CD4-positive, alpha-beta T cell (primary cell): ENCODE data around the gene YRDC. TPM values are rescaled to one million over a fixed set of nuclear protein-coding genes. Genes with fewer than 3 reads are reported as not detected.

Experiments used
- ATAC-seq: fragments of 200-7000 bp; cut with Tn5 transposase; one replicate; pipeline ENCODE4 v1.10.0; 2022; ENCODE audit warnings: mild to moderate bottlenecking; ENCODE audit not compliant: poor library complexity
- CTCF ChIA-PET: fragments of 350-600 bp; sonication (Branson Sonifier 250); formaldehyde crosslinking; loops from one replicate; lab custom pipeline; 2021; ENCODE audit warnings: antibody characterized with exemption, inconsistent platforms; lab: Charles Lee
- POLR2A ChIA-PET: fragments of 350-600 bp; sonication (Branson Sonifier 250); formaldehyde crosslinking; loops from one replicate; lab custom pipeline; 2021; ENCODE audit warnings: antibody characterized with exemption, inconsistent platforms; lab: Charles Lee
- DNase-seq, 14 experiments: peaks; one replicate each; pipeline ENCODE4 v3.0.0-alpha.2; 2013 to 2020; ENCODE audit warnings: mixed read lengths in 2 of 14
- H3K27ac ChIP-seq, 2 donors: one replicate each; pipeline versions ENCODE4 v1.5.1 to v1.7.0; 2013; ENCODE audit warnings: low read length in 2 of 2, low read depth in 1 of 2, mild to moderate bottlenecking in 1 of 2
- H3K27me3 ChIP-seq, 2 experiments: 1 replicate in 1 of 2; 2 replicates in 1 of 2; pipeline versions ENCODE4 v1.6.1 to v1.7.0; 2013; ENCODE audit warnings: low read length in 2 of 2, control low read depth in 1 of 2, mild to moderate bottlenecking in 1 of 2, moderate library complexity in 1 of 2; ENCODE audit not compliant: insufficient read depth in 2 of 2, control insufficient read depth in 1 of 2
- H3K36me3 ChIP-seq: one replicate; pipeline ENCODE4 v1.6.1; 2013; ENCODE audit warnings: low read length, control low read depth; ENCODE audit not compliant: insufficient read depth
- H3K4me1 ChIP-seq: one replicate; pipeline ENCODE4 v1.6.1; 2013; ENCODE audit warnings: low read length, control low read depth; ENCODE audit not compliant: insufficient read depth
- H3K4me3 ChIP-seq: one replicate; pipeline ENCODE4 v1.5.1; 2013; ENCODE audit warnings: mild to moderate bottlenecking, low read length, moderate library complexity
- H3K9me3 ChIP-seq, 2 experiments: 1 replicate in 1 of 2; 2 replicates in 1 of 2; pipeline versions ENCODE4 v1.6.1 to v1.7.0; 2013; ENCODE audit warnings: low read length in 2 of 2, mild to moderate bottlenecking in 2 of 2, control low read depth in 1 of 2, moderate library complexity in 1 of 2; ENCODE audit not compliant: control insufficient read depth in 1 of 2, insufficient read depth in 1 of 2
- H3K27ac Mint-ChIP-seq: one replicate; pipeline ENCODE4 v1.8.0; 2020; ENCODE audit warnings: mixed read lengths
- H3K27me3 Mint-ChIP-seq: one replicate; pipeline ENCODE4 v1.8.0; 2021; ENCODE audit warnings: mixed read lengths
- H3K36me3 Mint-ChIP-seq: one replicate; pipeline ENCODE4 v1.8.0; 2021; ENCODE audit warnings: low read depth, mixed read lengths
- H3K4me1 Mint-ChIP-seq: one replicate; pipeline ENCODE4 v1.8.0; 2021; ENCODE audit warnings: low read depth, mixed read lengths
- H3K4me3 Mint-ChIP-seq: one replicate; pipeline ENCODE4 v1.8.0; 2020; ENCODE audit warnings: mild to moderate bottlenecking, mixed read lengths
- H3K9me3 Mint-ChIP-seq: one replicate; pipeline ENCODE4 v1.8.0; 2020; ENCODE audit warnings: mixed read lengths
- intact Hi-C, 2 experiments: fragments of 100-400 bp; cut with DNase I in 1 of 2; cut with micrococcal nuclease in 1 of 2; formaldehyde crosslinking; loops; one replicate each; pipeline versions ENCODE4 v1.15.1 to v1.9.0; 2023 to 2025; cut with DNase I, micrococcal nuclease
- total RNA-seq, 174 experiments: library from RNA in 2 of 174; stranded (reverse) in 2 of 174; gene quantifications; one replicate each; pipeline ENCODE4 v1.2.3 and lab custom pipeline; 2021 to 2026
- TF ChIP-seq, protein P1 (sequence below): fragments of 200-600 bp; IDR thresholded peaks from one replicate; pipeline ENCODE4 v1.8.0; 2022; ENCODE audit warnings: antibody characterized with exemption, mild to moderate bottlenecking

The YRDC gene
- total RNA-seq, 2 experiments from 2014 or later = 31.1 to 31.2 TPM

DNA sequence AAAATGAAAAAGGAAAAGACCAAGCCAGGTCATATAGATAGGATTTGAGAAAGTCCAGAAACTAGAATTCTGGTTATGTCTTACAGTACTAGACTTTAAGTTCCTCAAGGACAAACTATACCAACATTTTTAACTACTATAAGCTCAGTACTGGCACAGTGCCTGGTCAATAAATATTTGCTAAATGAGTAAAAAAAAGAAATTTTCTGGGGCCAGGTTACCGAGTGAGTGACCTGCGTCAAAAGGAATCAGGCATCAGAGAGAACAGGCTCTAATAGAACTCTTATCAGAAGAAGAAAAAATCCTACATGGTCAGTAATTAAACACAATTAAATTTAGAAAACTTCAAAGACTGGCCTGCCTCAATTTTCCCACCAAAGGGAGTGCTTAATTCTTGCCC is 23.8 kb upstream of the YRDC start:
- peaks cover 84% of the 10 kb centered on the region for H3K36me3 Mint-ChIP-seq
- no peak for ATAC-seq

DNA sequence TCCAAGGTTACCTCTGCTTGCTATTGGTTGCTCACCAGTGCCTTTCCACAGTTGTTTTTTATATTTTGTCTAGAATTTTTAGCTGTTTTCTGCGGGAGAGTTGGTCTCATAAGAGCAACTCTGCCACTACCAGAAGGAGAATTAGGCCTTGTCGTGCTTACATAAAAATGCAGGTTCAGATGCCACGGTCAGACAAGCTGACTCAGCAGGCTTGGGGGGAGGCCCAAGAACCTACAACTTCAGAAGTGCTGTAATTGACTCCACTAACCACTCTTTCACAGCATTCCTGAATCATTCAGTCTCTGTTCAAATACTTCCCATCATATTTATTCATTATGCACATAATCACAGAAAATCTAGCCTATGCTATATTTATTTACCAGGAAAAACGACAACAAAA is 23.1 kb upstream of the YRDC start:
- H3K9me3 ChIP-seq = no peaks in the 10 kb centered on the region
- no peak overlapping the region for H3K27ac Mint-ChIP-seq
- no peaks in the 10 kb centered on the region for H3K4me1 ChIP-seq
- no peaks in the 10 kb centered on the region for H3K9me3 Mint-ChIP-seq
- no peaks in the 10 kb centered on the region for H3K27me3 Mint-ChIP-seq
- ChIA-PET POLR2A (no interaction called here), CTCF (no interaction called here)
- intact Hi-C loops = no loop called here
- H3K27ac ChIP-seq = no peak overlapping the region
- DNase-seq (no peak), ATAC-seq (no peak)
- no peak overlapping the region for H3K4me3 Mint-ChIP-seq
- H3K36me3 ChIP-seq = peaks cover 67% of the 10 kb centered on the region
- no peaks in the 10 kb centered on the region for H3K27me3 ChIP-seq
- H3K36me3 Mint-ChIP-seq = peaks cover 82% of the 10 kb centered on the region
- no peaks in the 10 kb centered on the region for H3K4me1 Mint-ChIP-seq
- H3K4me3 ChIP-seq = no peak overlapping the region
- TF ChIP-seq, protein P1, sequence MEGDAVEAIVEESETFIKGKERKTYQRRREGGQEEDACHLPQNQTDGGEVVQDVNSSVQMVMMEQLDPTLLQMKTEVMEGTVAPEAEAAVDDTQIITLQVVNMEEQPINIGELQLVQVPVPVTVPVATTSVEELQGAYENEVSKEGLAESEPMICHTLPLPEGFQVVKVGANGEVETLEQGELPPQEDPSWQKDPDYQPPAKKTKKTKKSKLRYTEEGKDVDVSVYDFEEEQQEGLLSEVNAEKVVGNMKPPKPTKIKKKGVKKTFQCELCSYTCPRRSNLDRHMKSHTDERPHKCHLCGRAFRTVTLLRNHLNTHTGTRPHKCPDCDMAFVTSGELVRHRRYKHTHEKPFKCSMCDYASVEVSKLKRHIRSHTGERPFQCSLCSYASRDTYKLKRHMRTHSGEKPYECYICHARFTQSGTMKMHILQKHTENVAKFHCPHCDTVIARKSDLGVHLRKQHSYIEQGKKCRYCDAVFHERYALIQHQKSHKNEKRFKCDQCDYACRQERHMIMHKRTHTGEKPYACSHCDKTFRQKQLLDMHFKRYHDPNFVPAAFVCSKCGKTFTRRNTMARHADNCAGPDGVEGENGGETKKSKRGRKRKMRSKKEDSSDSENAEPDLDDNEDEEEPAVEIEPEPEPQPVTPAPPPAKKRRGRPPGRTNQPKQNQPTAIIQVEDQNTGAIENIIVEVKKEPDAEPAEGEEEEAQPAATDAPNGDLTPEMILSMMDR = no peak

More for the DNA sequence above, 23.8 kb upstream of the YRDC start:
- ChIA-PET POLR2A (no interaction called here), CTCF (no interaction called here)
- intact Hi-C loops = no loop called here
- TF ChIP-seq, protein P1 = no peak
- H3K27me3 ChIP-seq = no peaks in the 10 kb centered on the region
- no peaks in the 10 kb centered on the region for H3K9me3 ChIP-seq
- Mint-ChIP-seq H3K27ac (no peak overlapping the region), H3K4me1 (no peaks in the 10 kb centered on the region), H3K4me3 (no peak overlapping the region), H3K27me3 (no peaks in the 10 kb centered on the region), H3K9me3 (no peaks in the 10 kb centered on the region)
- H3K36me3 ChIP-seq = peaks cover 67% of the 10 kb centered on the region
- DNase-seq = no peak
- no peaks in the 10 kb centered on the region for H3K4me1 ChIP-seq
- no peak overlapping the region for H3K27ac ChIP-seq
- no peak overlapping the region for H3K4me3 ChIP-seq

DNA sequence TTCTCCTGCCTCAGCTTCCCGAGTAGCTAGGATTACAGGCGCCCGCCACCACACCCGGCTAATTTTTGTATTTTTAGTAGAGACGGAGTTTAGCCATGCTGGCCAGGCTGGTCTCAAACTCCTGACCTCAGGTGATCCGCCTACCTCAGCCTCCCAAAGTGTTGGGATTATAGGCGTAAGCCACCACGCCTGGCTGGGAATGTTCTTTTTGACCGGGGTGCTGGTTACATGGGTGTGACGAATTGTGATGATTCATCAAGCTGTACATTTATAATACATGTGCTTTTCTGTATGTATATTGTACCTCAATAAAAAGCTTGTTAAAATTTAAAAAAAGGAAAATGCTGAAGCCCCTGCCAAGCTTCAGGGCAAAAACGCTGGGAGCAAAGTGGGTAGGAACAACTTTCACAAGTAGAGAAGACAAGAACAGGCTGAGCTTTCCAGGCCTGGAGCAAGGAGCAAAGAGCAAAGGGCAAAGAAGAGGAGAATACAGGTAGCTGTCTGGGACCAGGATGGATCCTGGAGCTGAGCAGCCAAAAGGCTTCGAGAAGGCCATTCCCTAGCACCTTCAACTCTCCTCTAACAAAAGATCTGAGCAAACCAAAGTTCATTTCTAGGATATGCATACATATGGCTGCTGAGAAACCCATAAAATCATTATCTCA is 20.5 kb upstream of the YRDC start:
- no peaks in the 10 kb centered on the region for H3K9me3 Mint-ChIP-seq
- Histone ChIP-seq H3K27ac (no peak overlapping the region), H3K27me3 (no peaks in the 10 kb centered on the region), H3K4me3 (no peak overlapping the region), H3K4me1 (no peaks in the 10 kb centered on the region), H3K9me3 (no peaks in the 10 kb centered on the region), H3K36me3 (peaks cover 53% of the 10 kb centered on the region)
- no peaks in the 10 kb centered on the region for H3K27me3 Mint-ChIP-seq
- no peak overlapping the region for H3K4me3 Mint-ChIP-seq
- ATAC-seq = no peak
- H3K36me3 Mint-ChIP-seq = peaks cover 73% of the 10 kb centered on the region
- ChIA-PET POLR2A (no interaction called here), CTCF (no interaction called here)
- no peaks in the 10 kb centered on the region for H3K4me1 Mint-ChIP-seq
- intact Hi-C loops = no loop called here
- no peak for DNase-seq
- TF ChIP-seq, protein P1 = no peak
- no peak overlapping the region for H3K27ac Mint-ChIP-seq
